OCI-LY1 (cell line): Measurements from ENCODE around the gene SPRED2.

Experiments
- CTCF ChIP-seq: fragments of 200-600 bp; sonication (generic), shearing (Covaris generic); IDR thresholded peaks from 2 replicates; pipeline ENCODE4 v1.5.1; 2017; ENCODE audit warnings: mild to moderate bottlenecking, antibody characterized with exemption, low read length, moderate library complexity, mixed read lengths
- EZH2 ChIP-seq: fragments of 200-600 bp; sonication (generic), shearing (Covaris generic); IDR thresholded peaks from 2 replicates; pipeline ENCODE4 v1.8.0; 2017; ENCODE audit warnings: borderline replicate concordance, mixed run types, mild to moderate bottlenecking, antibody characterized with exemption, low read length, moderate library complexity, mixed read lengths

- TF ChIP-seq CTCF = no peak
- no peak for TF ChIP-seq EZH2
Measured at GRCh38 chr2:65442420-65443020, 10.1 kb upstream of the SPRED2 start.
